GM21717 (cell line): ENCODE measurements around the gene PAK3.

Experiments used
- ATAC-seq: cut with Tn5 transposase; IDR thresholded peaks from one replicate; pipeline ENCODE4 v1.9.1; 2021; ENCODE audit warnings: mild to moderate bottlenecking, moderate library complexity; ENCODE audit not compliant: unreplicated experiment

The PAK3 gene

GRCh38 chrX:111129921-111130320, 33.9 kb downstream of the PAK3 start:
- ATAC-seq = no peak

DNA sequence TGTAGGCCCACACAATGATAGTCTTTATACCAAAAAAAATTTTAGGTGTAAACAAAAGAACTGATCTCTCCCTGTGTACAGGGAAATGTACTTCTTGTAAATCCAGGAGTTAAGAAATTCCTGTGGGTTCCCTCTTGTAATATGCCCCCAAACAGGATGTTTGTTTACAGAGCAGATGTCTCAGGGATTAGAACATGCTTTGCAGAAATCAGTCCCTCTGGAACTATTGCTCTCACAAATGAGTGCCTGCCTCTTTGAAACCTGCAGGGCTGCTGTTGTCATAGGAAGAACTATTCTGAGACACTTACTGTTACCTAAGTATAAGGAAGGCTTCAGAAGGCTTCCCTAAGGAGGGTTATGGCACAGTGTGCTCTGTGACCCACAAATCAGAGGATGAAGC, 35.6 kb downstream of the PAK3 start:
- no peak for ATAC-seq

- ATAC-seq = no peak
These were observed 37.4 kb downstream of the PAK3 start for GRCh38 chrX:111133389-111133788.

DNA sequence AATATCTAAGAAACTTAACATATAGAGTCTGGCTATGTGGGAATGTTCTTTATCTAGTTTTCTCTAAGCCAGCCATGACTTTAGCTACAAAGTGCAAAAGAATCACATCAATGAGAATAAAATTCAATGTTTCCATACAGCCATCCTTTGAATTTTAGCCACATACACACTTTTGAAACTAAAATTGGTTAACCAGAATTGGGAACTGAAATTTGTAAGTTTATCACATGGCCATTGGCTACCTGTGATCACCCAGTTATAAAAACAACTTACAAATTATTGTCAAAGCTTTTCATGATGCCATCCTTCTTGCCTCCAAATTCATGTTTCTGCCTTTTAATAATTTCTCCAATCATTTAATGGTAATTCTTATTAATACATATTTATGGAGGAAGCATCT, 49.9 kb downstream of the PAK3 start:
- no peak for ATAC-seq

DNA sequence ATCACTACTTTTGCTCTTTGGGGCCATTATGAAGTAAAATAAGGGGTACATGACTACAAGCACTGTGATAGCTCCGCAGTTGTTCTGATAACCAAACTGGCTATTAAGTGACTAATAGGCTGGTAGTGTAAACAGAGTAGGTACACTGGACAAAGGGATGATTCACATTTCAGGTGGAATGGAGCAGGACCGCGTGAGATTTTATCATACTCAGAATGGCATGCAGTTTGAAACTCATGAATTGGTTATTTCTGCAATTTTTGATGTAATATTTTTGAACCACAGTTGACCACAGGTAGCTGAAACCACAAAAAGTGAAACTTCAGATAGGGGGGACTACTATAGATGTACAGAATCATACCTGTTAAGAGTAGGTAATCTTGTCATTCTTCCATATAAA, 55.8 kb downstream of the PAK3 start:
- no peak for ATAC-seq

DNA sequence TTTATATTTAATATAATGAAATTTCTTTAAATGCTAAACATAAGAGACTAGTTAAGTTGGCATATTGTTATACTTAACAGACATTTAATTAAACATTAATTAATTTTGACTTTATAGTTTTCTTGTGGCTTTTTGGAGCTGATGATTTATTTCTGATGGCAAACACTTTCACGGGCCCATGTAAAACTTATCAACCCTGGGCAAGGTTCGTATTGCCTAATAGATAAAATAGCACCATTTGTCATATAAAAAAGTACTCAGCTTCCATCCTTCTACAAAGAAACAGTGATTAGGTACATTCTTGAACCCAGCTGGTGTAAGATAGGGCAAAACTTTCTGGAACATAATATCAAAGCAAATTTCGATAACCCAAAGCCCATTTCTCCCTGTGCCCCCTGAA, 63.2 kb downstream of the PAK3 start:
- no peak for ATAC-seq

- ATAC-seq = no peak
These were observed 68.7 kb downstream of the PAK3 start for GRCh38 chrX:111164728-111165127.

DNA sequence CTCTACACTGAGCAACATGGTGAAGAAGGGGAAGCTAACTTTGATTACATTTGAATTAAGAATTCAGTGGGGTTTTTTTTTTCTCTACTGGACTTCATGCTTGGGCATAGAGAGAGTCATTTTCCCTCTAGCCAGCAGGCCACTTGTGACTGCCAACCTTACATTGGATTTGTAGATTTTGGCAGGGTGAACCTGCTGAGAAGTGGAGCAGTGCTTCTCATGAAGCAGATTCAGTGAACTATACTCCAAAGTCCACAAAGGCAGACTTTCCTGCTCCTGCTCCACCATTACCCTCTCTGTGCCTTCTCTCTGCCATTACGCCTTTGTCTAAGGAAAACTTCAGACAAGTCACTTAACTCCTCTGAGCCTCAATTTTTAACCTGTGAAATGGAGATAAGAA, 69.9 kb downstream of the PAK3 start:
- no peak for ATAC-seq

DNA sequence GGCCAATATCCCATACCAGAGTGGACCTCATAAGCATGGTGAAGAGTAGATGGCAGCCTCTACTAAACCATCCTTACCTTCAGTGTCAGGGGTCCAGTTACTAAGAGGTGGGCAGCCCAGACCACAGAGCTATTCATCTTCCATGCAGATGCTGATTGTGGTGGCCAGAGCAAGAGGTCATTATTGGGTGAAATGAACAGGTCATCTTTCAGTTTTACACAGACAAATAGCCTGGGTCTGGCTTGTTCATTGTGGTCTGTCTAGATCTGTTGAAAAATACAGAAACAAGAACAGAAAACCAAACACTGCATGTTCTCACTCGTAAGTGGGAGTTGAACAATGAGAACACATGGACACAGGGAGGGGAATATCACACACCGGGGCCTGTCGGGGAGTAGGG, 71.3 kb downstream of the PAK3 start:
- ATAC-seq = peak; percentile 66

DNA sequence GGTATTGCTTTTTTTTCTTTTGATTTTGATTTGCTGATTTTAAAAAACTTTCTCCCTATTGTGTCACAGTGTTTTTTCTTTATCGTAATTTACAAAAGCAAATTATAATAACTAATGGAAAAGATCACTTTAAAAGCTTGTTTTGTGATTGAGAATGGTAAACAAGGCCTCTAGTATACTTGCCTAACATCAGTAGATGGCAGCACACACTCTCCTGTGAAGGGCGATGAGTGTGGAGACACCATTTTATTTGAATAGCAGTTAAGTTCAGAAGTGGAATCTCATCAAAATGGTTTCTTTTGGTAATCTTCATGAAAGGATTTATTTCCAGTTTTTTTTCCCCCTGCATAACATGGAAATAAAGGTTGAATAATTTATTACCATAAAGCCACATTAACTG, 72.3 kb downstream of the PAK3 start:
- no peak for ATAC-seq

GRCh38 chrX:111169141-111169540, 73.2 kb downstream of the PAK3 start:
- ATAC-seq = no peak

- ATAC-seq = no peak
These were observed 74.0 kb downstream of the PAK3 start for GRCh38 chrX:111170017-111170416.

GRCh38 chrX:111180750-111181240, 84.8 kb downstream of the PAK3 start:
- ATAC-seq = no peak

DNA sequence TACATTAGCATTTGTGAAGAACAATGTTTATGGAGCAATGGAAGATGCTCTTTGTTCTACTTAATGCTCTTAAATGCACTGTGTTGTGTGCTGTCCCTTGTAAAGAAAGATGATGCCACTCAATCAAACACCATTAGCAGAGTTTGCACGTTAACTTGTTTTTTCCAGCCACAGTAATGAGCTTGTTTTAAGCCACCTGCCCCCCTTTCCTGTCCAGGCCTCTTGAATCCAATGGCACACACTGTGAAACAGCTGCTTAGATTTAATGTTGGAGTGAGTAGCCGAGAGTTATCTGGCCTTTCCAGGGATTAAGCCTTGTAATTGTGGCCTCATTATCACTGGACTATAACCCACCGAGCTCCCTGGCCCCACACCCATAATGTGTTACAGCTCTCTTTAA, 86.0 kb downstream of the PAK3 start:
- ATAC-seq = no peak

- ATAC-seq = no peak
These were observed 87.0 kb downstream of the PAK3 start for GRCh38 chrX:111182997-111183396.

GRCh38 chrX:111191598-111191997, 95.6 kb downstream of the PAK3 start:
- ATAC-seq = no peak

DNA sequence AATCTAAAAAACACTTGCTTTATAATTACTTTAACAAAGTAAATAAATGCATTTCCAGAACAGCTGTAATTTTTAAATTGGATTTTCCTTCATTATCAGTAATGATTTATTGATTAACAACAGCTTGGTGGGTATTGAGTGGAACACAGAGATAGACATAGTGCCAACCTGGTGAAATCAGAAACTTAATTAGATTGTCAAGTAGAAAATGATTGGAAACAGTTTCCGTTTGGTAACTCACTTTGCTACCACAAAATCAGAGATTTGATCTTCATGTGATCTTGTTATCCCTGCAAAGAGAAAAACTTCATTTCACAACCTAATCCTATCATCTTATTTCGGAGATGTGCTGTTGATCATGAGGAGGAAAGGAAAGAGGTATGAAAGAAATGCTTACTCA, 103.5 kb downstream of the PAK3 start:
- ATAC-seq = no peak

- ATAC-seq = no peak
These were observed 104.3 kb downstream of the PAK3 start for GRCh38 chrX:111200327-111200726.

- no peak for ATAC-seq
These were observed 111.9 kb downstream of the PAK3 start for GRCh38 chrX:111207851-111208250.

GRCh38 chrX:111216293-111216801, 120.4 kb downstream of the PAK3 start:
- no peak for ATAC-seq

- ATAC-seq = no peak
These were observed 148.3 kb downstream of the PAK3 start for GRCh38 chrX:111244235-111244750.

- no peak for ATAC-seq
These were observed 159.1 kb downstream of the PAK3 start for GRCh38 chrX:111254896-111255693.
